ENCODE data around the gene GALP.
"Not testable (repeated sequence)": the region's sequence is repeated elsewhere in the genome, so short reads cannot be mapped to it uniquely, and the experiment has no call there.

GALP gene

GRCh38 chr19:56175861-56176307, at the start of gene GALP:
TSS of gene GALP (plus strand) at chr19:56176008. CDS start at chr19:56177109, 1,101 bp downstream.
- not testable (repeated sequence) for DNase-seq

GRCh38 chr19:56126983-56127780, 48.6 kb upstream of the GALP start:
- no peak for DNase-seq

DNA sequence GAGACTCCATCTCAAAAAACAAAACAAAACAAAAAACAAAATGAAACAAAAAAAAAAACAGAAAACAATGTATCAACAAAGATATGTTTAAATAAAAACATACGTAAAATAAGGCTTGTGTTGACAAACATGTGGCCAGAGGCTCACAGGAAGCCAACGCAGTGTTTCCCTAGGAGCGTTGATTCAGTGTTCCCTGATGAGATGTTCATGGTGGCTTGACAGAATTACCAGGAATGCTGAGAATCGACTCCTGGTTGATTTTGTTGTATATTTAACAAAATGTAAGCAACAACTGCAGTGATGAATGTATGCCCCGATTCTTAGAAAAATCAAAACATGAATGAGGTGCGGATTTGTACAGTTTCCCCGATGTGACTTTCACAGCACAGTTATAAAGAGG, 45.8 kb upstream of the GALP start:
- DNase-seq = no peak

DNA sequence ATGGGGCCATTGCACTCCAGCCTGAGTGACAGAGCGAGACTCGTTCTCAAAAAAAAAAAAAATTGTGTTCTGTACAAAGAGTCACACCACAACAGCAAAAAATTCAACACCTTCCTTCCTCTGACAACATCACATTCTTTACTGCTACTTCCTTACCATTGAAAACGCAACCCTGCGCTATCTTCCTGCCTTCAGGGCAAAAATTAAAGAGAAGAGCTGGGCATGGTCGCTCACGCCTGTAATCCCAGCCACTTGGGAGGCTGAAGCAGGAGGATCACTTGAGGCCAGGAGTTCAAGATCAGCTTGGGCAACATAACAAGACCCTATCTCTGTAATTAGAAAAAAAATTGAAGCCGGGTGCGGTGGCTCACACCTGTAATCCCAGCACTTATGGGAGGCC, 44.2 kb upstream of the GALP start:
- DNase-seq = no peak

DNA sequence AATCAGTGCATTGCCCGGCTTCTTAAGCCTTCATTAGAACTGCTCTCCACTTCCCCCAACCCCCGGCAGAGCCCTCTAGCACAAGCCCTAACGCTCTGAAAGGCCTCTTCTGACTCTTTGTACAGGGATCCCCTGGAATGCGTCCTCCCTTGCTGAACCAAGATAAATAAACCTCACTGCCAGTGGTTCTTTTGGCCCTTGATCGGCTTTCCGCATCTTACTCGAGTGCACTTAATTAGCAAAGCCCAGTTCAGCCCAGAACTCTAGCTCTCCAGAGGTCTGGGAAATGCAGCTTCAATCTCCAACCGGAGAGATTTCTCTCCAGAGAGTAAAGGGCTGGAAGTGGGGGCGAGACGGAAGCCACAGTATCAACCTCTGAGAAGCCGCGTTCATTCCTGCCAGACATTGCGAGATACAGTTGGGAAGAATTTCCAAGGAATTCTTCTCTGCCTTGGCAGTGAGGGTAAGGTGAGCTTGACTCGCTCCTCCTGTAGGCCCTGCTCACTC, 43.4 kb upstream of the GALP start:
- no peak for DNase-seq

- no peak for DNase-seq
Observed at GRCh38 chr19:56133858-56134653, 41.8 kb upstream of the GALP start.

DNA sequence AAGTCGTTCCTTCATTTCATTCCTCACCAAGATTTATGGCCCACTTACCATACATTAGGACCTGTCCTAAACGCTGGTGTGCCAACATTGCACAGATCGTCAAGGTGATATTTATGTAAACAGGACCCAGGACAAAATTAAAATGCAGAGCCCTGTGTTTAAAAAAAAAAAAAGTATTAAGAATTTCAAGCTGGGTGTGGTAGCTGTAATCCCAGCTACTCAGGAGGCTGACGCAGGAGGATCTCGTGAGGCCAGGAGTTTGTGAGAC, 41.2 kb upstream of the GALP start:
- DNase-seq = no peak

GRCh38 chr19:56136362-56136761, 39.4 kb upstream of the GALP start:
- DNase-seq = no peak

- DNase-seq = no peak
Observed at GRCh38 chr19:56137405-56137804, 38.4 kb upstream of the GALP start.

GRCh38 chr19:56138069-56138468, 37.7 kb upstream of the GALP start:
- DNase-seq = no peak

GRCh38 chr19:56139847-56140582, 35.8 kb upstream of the GALP start:
- no peak for DNase-seq

GRCh38 chr19:56140583-56141416, 35.0 kb upstream of the GALP start, which contains the start of gene ZNF444:
TSS of gene ZNF444 (plus strand) at chr19:56141287. CDS start at chr19:56146912, 5,625 bp downstream.
- peak; percentile 97 for DNase-seq

- DNase-seq = peak; percentile 66
Observed at GRCh38 chr19:56141417-56141993, 34.3 kb upstream of the GALP start.

DNA sequence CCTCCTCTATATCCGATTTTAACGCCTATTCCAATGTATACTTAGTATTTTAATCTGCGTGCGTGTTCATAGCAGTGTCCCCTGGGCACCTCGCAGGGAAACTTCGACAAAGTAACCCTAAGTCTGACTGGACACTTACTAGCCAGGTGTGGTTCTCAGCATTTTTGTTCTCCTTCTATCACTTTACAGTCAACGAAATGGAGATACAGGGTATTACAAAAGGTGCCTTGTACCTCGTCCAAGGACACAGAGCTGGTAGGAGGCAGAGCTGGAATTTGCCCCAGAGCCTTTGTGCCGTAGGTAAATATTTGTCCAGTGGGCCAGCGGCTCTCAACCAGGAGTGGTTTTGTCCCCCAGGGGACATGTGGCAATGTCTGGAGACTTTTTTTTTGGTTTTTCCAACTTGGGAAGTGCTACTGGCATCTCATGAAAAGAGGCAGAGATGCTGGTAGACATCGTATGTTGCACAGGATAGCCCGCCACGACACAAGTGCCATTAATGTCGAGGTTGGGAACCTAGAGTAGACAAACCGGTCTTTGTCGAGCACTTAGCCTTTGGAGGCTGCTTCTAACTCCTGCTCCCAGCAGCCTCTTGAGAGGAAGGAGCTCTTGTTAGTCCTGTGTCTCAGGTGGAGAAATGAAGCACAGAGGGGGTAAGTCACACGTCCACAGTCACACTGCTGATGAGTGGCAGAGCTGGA, 33.6 kb upstream of the GALP start:
- no peak for DNase-seq

- no peak for DNase-seq
Observed at GRCh38 chr19:56142897-56143434, 32.8 kb upstream of the GALP start.

GRCh38 chr19:56144376-56144775, 31.4 kb upstream of the GALP start:
- DNase-seq = no peak

DNA sequence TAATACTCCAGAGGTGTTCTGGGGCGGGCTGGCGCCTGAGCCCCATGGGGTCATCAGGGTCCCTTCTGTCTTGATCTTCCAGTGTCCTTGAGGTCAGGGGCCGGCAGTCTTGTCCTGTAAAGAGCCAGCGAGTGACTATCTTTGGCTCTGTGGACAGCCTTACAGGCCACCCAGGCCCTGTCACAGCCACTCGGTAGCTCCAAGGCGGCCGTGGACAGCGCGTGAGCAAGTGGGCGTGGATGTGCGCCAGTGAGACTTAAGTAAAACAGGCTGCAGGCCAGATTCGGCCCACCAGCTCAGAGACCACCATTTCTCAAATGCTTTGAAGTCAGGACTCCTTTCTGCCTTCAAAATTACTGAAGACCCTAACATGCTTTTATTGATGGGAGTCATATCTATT, 31.0 kb upstream of the GALP start:
- no peak for DNase-seq

GRCh38 chr19:56145698-56146097, 30.1 kb upstream of the GALP start:
- DNase-seq = no peak

- DNase-seq = no peak
Observed at GRCh38 chr19:56146904-56147303, 28.9 kb upstream of the GALP start.

DNA sequence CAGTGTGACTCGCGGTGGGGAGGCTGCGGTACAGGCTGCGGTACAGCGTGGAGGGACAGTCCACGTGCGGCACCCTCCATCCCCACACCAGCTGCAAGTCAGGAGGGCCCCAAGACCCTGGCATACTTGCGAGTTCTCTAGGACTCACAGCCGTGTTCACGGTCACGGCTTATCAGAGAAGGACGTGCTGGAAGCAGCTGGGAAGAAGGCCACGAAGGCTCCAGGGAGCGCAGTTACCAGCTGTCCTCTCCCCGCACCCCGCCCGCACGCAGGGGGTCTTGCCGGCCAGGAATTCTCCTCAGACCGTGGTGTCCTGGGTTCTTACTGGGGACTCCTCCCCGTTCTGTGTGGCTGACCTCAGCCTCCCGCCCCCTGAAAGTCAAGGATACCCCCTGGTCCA, 28.5 kb upstream of the GALP start:
- DNase-seq = no peak

GRCh38 chr19:56148096-56148495, 27.7 kb upstream of the GALP start:
- no peak for DNase-seq

Data from activated CD8-positive, alpha-beta memory T cell treated with anti-CD3 and anti-CD28 coated beads, Interleukin-2, amount 50 U/mL, for 48 hours (primary cell).